A549 (cell line): ENCODE results near the gene LRRC1. TPM values are rescaled to one million over a fixed set of nuclear protein-coding genes. Genes with fewer than 3 reads are reported as not detected.

Experiments
- ATAC-seq, 2 experiments: fragments of 200-7000 bp in 1 of 2; fragments of >200 bp in 1 of 2; cut with Nextera tagmentation in 1 of 2; cut with Tn5 transposase in 1 of 2; 3 replicates each; pipeline versions ENCODE4 v1.8.0 to v1.9.1; 2018 to 2020; ENCODE audit warnings: mild to moderate bottlenecking in 1 of 2, moderate library complexity in 1 of 2
- CTCF ChIA-PET: fragments of 300-600 bp; sonication (Branson Sonifier 250); formaldehyde crosslinking; extraction: SDS; loops from one replicate; lab custom pipeline; 2021; ENCODE audit warnings: antibody characterized with exemption, inconsistent platforms; lab: Yijun Ruan, JAX
- POLR2A ChIA-PET: fragments of 350-600 bp; formaldehyde crosslinking; extraction: SDS; loops from one replicate; lab custom pipeline; 2021; ENCODE audit warnings: antibody characterized with exemption, inconsistent platforms; lab: Yijun Ruan, JAX
- DNase-seq, 2 experiments: peaks; one replicate each; pipeline versions ENCODE4 v3.0.0 to v3.0.0-alpha.2; 2011 to 2016; ENCODE audit warnings: low read depth in 1 of 2, low spot score in 1 of 2
- FAIRE-seq: peaks from 2 replicates; lab custom pipeline; 2011; peaks lifted over from hg19 to GRCh38; lab: Jason Lieb, UNC
- H3K27ac ChIP-seq, 2 experiments: fragments of >200 bp; sonication (Bioruptor Twin); formaldehyde crosslinking; 3 replicates each; pipeline ENCODE4 v1.5.1; 2016 to 2017
- H3K4me1 ChIP-seq: fragments of >200 bp; sonication (Bioruptor Twin); formaldehyde crosslinking; 3 replicates; pipeline ENCODE4 v1.6.1; 2016
- H3K4me2 ChIP-seq: fragments of >200 bp; sonication (Bioruptor Twin); formaldehyde crosslinking; 3 replicates; pipeline ENCODE4 v1.6.1; 2016
- H3K4me3 ChIP-seq: fragments of >200 bp; sonication (Bioruptor Twin); formaldehyde crosslinking; 3 replicates; pipeline ENCODE4 v1.5.1; 2016
- H3K9me3 ChIP-seq: fragments of >200 bp; sonication (Bioruptor Twin); formaldehyde crosslinking; 3 replicates; pipeline ENCODE4 v1.6.1; 2016
- BCL3 ChIP-seq: fragments of >200 bp; sonication (Bioruptor Twin); formaldehyde crosslinking; IDR thresholded peaks from 3 replicates; pipeline ENCODE4 v1.6.1; 2016
- BHLHE40 ChIP-seq: IDR thresholded peaks from 2 replicates; pipeline ENCODE4 v1.6.1; 2012; ENCODE audit warnings: low read depth, low read length, inconsistent platforms
- CTCF ChIP-seq: fragments of >200 bp; sonication (Bioruptor Twin); formaldehyde crosslinking; IDR thresholded peaks from 3 replicates; pipeline ENCODE4 v1.5.1; 2016
- ESRRA ChIP-seq: fragments of 150-350 bp; IDR thresholded peaks from 2 replicates; pipeline ENCODE4 v1.6.1; 2014; ENCODE audit warnings: mild to moderate bottlenecking, low read length, borderline replicate concordance
- FOSB ChIP-seq: fragments of 250-450 bp; sonication (Bioruptor Pico); IDR thresholded peaks from 2 replicates; pipeline ENCODE4 v1.5.0; 2020; ENCODE audit warnings: mild to moderate bottlenecking, moderate library complexity
- FOSL2 ChIP-seq, 2 experiments: fragments of 450-650 bp in 1 of 2; fragments of >200 bp in 1 of 2; sonication (Bioruptor Twin) in 1 of 2; formaldehyde crosslinking; IDR thresholded peaks; 2 replicates each; pipeline versions ENCODE4 v1.5.0 to v1.6.1; 2016 to 2020; ENCODE audit warnings: mild to moderate bottlenecking in 1 of 2, moderate library complexity in 1 of 2
- GATA3 ChIP-seq: IDR thresholded peaks from 2 replicates; pipeline ENCODE4 v1.6.1; 2012; ENCODE audit warnings: borderline replicate concordance
- HES2 ChIP-seq: fragments of >200 bp; sonication (Bioruptor Twin); formaldehyde crosslinking; IDR thresholded peaks from 2 replicates; pipeline ENCODE4 v1.6.1; 2016
- HOXB5 ChIP-seq: fragments of 250-450 bp; sonication (Bioruptor Pico); IDR thresholded peaks from 2 replicates; pipeline ENCODE4 v1.5.0; 2020; ENCODE audit warnings: mild to moderate bottlenecking, moderate library complexity
- MAX ChIP-seq: IDR thresholded peaks from 2 replicates; pipeline ENCODE4 v1.6.1; 2012
- MAZ ChIP-seq: fragments of 150-350 bp; IDR thresholded peaks from 2 replicates; pipeline ENCODE4 v1.6.1; 2014; ENCODE audit warnings: antibody characterized with exemption, low read depth, low read length, borderline replicate concordance
- NFE2L2 ChIP-seq: fragments of 150-350 bp; conservative IDR thresholded peaks from 2 replicates; pipeline ENCODE4 v1.6.1; 2014; ENCODE audit warnings: low read length
- RAD21 ChIP-seq, 2 experiments: fragments of >200 bp in 1 of 2; sonication (Bioruptor Twin) in 1 of 2; formaldehyde crosslinking in 1 of 2; IDR thresholded peaks in 1 of 2; conservative IDR thresholded peaks in 1 of 2; 2 replicates in 1 of 2; 3 replicates in 1 of 2; pipeline ENCODE4 v1.6.1; 2012 to 2018; ENCODE audit warnings: inconsistent platforms in 1 of 2
- RCOR1 ChIP-seq: fragments of 150-350 bp; IDR thresholded peaks from 2 replicates; pipeline ENCODE4 v1.6.1; 2014; ENCODE audit warnings: antibody characterized with exemption, low read length, low read depth
- REST ChIP-seq: fragments of 200-600 bp; sonication (generic); IDR thresholded peaks from 2 replicates; pipeline ENCODE4 v1.6.1; 2016; ENCODE audit warnings: antibody characterized with exemption, mild to moderate bottlenecking, moderate library complexity
- RNF2 ChIP-seq: fragments of 200-600 bp; sonication (generic); IDR thresholded peaks from 2 replicates; pipeline ENCODE4 v1.6.1; 2016; ENCODE audit warnings: low read depth, mild to moderate bottlenecking, antibody characterized with exemption, moderate library complexity, borderline replicate concordance
- TFCP2L1 ChIP-seq: fragments of 250-450 bp; sonication (Bioruptor Pico); IDR thresholded peaks from 2 replicates; pipeline ENCODE4 v1.5.0; 2021; ENCODE audit warnings: mild to moderate bottlenecking
- ZC3H11A ChIP-seq: fragments of 450-650 bp; IDR thresholded peaks from 2 replicates; pipeline ENCODE4 v1.6.1; 2014; ENCODE audit warnings: antibody characterized with exemption, mild to moderate bottlenecking
- ZNF302 ChIP-seq: fragments of 250-450 bp; sonication (Bioruptor Pico); IDR thresholded peaks from 2 replicates; pipeline ENCODE4 v1.9.0; 2021; ENCODE audit warnings: inconsistent platforms, mild to moderate bottlenecking, moderate library complexity
- WGBS: methylation state at CpG from one replicate; pipeline ENCODE4 v1.1.6; 2017; ENCODE audit errors: missing lambda C conversion rate; 5-methylcytosine and 5-hydroxymethylcytosine counted together
- polyA plus RNA-seq, 4 experiments: library from polyadenylated mRNA; depleted of rRNA in 3 of 4; stranded (reverse); fragments of >200 nt; fragmentation: RNase III in 1 of 4; extraction: RNeasy Plus Mini Kit Qiagen cat#74134 plus additional on column Dnase treatment in 1 of 4; gene quantifications; 2 replicates in 3 of 4; 3 replicates in 1 of 4; pipeline ENCODE4 v1.2.3, GENCODE V29; 2011 to 2017
- TF ChIP-seq, protein P1 (sequence below): fragments of 250-450 bp; sonication (Bioruptor Pico); IDR thresholded peaks from 2 replicates; pipeline ENCODE4 v1.5.0; 2021; ENCODE audit warnings: mild to moderate bottlenecking, moderate library complexity, borderline replicate concordance
- TF ChIP-seq, protein P2 (sequence below): fragments of 450-650 bp; IDR thresholded peaks from 2 replicates; pipeline ENCODE4 v1.6.1; 2014; ENCODE audit warnings: antibody characterized with exemption

The LRRC1 gene
- polyA plus RNA-seq, 2 of the 4 experiments (the other 2 are of a cell fraction), result 5.2 to 8.0 TPM

DNA sequence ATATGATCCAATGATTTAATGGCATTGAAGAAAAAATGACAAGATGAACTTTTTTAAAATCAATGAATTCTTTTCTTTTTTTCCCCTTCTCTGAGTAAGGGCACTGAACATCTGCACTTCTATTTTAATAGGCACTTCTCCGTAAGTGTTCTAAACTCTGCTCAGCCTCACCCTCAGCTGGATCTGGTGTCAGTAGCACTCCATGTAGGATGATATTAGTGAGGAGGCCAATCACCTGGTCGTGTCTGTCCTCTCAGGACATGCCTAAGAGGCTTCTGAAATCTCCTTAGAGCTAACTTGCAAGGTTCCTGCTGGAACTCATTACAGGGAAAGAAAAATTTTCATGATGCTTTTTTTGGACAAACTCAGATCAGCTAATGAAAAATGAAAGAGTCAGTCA is 167.8 kb downstream of the LRRC1 start:
- H3K4me2 ChIP-seq, result no peak overlapping the region
- POLR2A ChIA-PET, result no interaction called here
- H3K4me1 ChIP-seq, result no peaks in the 10 kb centered on the region
- DNase-seq (no peak), FAIRE-seq (no peak), ATAC-seq (no peak)
- WGBS, result 51% methylated on average over 2 of the region's 2 CpGs
- no peak overlapping the region for H3K27ac ChIP-seq
- no peaks in the 10 kb centered on the region; the same call in 2 of the 3 replicates for H3K9me3 ChIP-seq
- CTCF ChIA-PET, result no interaction called here
- no peak for TF ChIP-seq TFCP2L1 (CRISPR knock-in tag)
- no peak for TF ChIP-seq MAZ
- TF ChIP-seq BCL3, result no peak
- no peak for TF ChIP-seq NFE2L2
- TF ChIP-seq, protein P1, sequence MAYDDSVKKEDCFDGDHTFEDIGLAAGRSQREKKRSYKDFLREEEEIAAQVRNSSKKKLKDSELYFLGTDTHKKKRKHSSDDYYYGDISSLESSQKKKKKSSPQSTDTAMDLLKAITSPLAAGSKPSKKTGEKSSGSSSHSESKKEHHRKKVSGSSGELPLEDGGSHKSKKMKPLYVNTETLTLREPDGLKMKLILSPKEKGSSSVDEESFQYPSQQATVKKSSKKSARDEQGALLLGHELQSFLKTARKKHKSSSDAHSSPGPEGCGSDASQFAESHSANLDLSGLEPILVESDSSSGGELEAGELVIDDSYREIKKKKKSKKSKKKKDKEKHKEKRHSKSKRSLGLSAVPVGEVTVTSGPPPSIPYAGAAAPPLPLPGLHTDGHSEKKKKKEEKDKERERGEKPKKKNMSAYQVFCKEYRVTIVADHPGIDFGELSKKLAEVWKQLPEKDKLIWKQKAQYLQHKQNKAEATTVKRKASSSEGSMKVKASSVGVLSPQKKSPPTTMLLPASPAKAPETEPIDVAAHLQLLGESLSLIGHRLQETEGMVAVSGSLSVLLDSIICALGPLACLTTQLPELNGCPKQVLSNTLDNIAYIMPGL (CRISPR knock-in tag), result no peak
- TF ChIP-seq ZC3H11A, result no peak
- TF ChIP-seq BHLHE40, result no peak
- TF ChIP-seq HOXB5 (CRISPR knock-in tag), result no peak
- no peak for TF ChIP-seq MAX
- TF ChIP-seq RAD21 (conservative IDR thresholded peaks at IDR 0.05 in 1 of 2, IDR thresholded peaks at IDR 0.05 in 1 of 2), result no peak
- TF ChIP-seq ZNF302 (CRISPR knock-in tag), result no peak
- no peak overlapping the region for H3K4me3 ChIP-seq

DNA sequence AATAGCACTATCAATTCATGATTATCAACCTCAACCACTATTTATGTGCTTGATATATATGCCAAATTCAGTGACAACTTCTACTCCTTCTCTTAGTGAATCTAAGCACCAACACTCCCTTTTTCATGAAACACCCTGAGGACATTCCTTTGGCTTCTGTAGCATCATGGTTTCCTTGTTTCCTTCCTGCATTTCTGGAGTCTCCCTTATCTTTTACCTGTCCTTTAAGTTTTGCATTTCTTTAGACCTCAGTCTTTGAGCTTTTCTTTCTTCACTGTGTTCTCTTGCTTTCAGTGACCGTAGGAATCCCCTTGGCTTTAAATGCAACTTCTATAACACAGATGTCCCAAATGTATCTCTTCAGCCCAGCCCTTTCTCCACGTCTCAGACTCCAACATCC is 172.6 kb downstream of the LRRC1 start:
- 53% methylated on average over 2 of the region's 2 CpGs for WGBS
- no peak for FAIRE-seq
- TF ChIP-seq FOSB (CRISPR knock-in tag) (no peak), RAD21 (conservative IDR thresholded peaks at IDR 0.05 in 1 of 2, IDR thresholded peaks at IDR 0.05 in 1 of 2) (no peak), ZNF302 (CRISPR knock-in tag) (no peak), BCL3 (no peak), REST (no peak), GATA3 (no peak), FOSL2 (IDR thresholded peaks at IDR 0.05) (no peak), FOSL2 (CRISPR knock-in tag; IDR thresholded peaks at IDR 0.05) (no peak), ESRRA (no peak), RCOR1 (no peak), CTCF (no peak), HES2 (no peak), RNF2 (no peak)
- TF ChIP-seq, protein P2, sequence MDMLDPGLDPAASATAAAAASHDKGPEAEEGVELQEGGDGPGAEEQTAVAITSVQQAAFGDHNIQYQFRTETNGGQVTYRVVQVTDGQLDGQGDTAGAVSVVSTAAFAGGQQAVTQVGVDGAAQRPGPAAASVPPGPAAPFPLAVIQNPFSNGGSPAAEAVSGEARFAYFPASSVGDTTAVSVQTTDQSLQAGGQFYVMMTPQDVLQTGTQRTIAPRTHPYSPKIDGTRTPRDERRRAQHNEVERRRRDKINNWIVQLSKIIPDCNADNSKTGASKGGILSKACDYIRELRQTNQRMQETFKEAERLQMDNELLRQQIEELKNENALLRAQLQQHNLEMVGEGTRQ, result no peak
- ChIA-PET POLR2A (no interaction called here), CTCF (no interaction called here)
- Histone ChIP-seq H3K9me3 (no peaks in the 10 kb centered on the region; the same call in 2 of the 3 replicates), H3K4me2 (no peak overlapping the region), H3K4me1 (no peaks in the 10 kb centered on the region), H3K4me3 (no peak overlapping the region), H3K27ac (no peak overlapping the region)
- no peak for ATAC-seq
- DNase-seq, result no peak
